ENCODE results near the gene PAF1. TPM values are rescaled to one million over a fixed set of nuclear protein-coding genes. Genes with fewer than 3 reads are reported as not detected.

Gene PAF1
- total and polyA plus RNA-seq, 2 of the 13 experiments (the other 11 are each of a cell fraction or from before 2014, with no cell fraction given): 30.2 to 31.1 TPM

- CTCF ChIA-PET (ENCODE audit: low intra/inter-chr PET ratio, low total read pairs): interaction anchor here (5.1 kb wide), 1 partner anchor 13 kb away, joined by 127 read pairs; no protein-coding TSS in a partner anchor
- POLR2A ChIA-PET: interaction anchor here (0.9 to 2.3 kb wide), 8 partner anchors 10 to 33 kb away, joined by 3 to 123 read pairs (median 29); partner anchors contain the start of genes MED29, PAF1 and RPS16
- peak overlapping the region; percentile 96 for H3K4me2 ChIP-seq (ENCODE audit: low read depth, low read length)
- peak overlapping the region; percentile 83 for H3K9ac ChIP-seq (ENCODE audit: insufficient read depth, low read depth, low read length)
- WGBS (ENCODE audit: low lambda C conversion rate): 0% methylated on average over 1 of the region's 1 CpG
- no TSS peak for BruUV-seq (replicated peaks)
- H3K27me3 ChIP-seq (ENCODE audit: control insufficient read depth in 1 of 2, insufficient read depth in 2 of 2, low read length in 2 of 2): no peaks in the 10 kb centered on the region; a peak in 1 of 5 replicates
- H3K36me3 ChIP-seq (replicated peaks in 1 of 2; ENCODE audit: control insufficient read depth in 1 of 2, insufficient read depth in 2 of 2, low read length in 2 of 2): peaks cover 0 to 5% of the 10 kb centered on the region in 2 experiments; a peak in 1 of 5 replicates
- H3K9me3 ChIP-seq (ENCODE audit: low read length): no peaks in the 10 kb centered on the region
- H3K4me3 ChIP-seq (replicated peaks in 1 of 3; ENCODE audit: insufficient read depth in 1 of 3, low read depth in 2 of 3, low read length in 3 of 3): peak overlapping the region; percentile 70 to 98 (median 97)
- no peak overlapping the region for H2AFZ ChIP-seq (ENCODE audit: low read length)
- FAIRE-seq (no peak), DNase-seq (ENCODE audit: low spot score) (no peak), ATAC-seq (no peak)
- H3K4me1 ChIP-seq (ENCODE audit: insufficient read depth, low read length): peaks cover 54% of the 10 kb centered on the region
- peak overlapping the region; percentile 81 for H3K27ac ChIP-seq (ENCODE audit: extremely low read length, insufficient read depth, low read length)
- peaks cover 39% of the 10 kb centered on the region for H3K79me2 ChIP-seq (ENCODE audit: insufficient read depth, low read length)
- in situ Hi-C loops (cut with HindIII; ENCODE audit: extremely low pct_ligation_motif_present, low pct_unique_long_range_greater_than_20kb): no loop called here
- TF ChIP-seq ZBTB7A (CRISPR knock-in tag; IDR thresholded peaks at IDR 0.05): no peak
- TF ChIP-seq ZNF136 (CRISPR knock-in tag; IDR thresholded peaks at IDR 0.05; ENCODE audit: low read depth): no peak
- TF ChIP-seq ZNF557 (CRISPR knock-in tag; IDR thresholded peaks at IDR 0.05): 0 out of 2 replicates have a peak, but pooled peaks have one; percentile 9
- no peak for TF ChIP-seq ZUFSP (CRISPR knock-in tag; IDR thresholded peaks at IDR 0.05; ENCODE audit: borderline replicate concordance)
- 0 out of 2 replicates have a peak, but pooled peaks have one; percentile 28 for TF ChIP-seq FOXC1 (CRISPR knock-in tag; IDR thresholded peaks at IDR 0.05; ENCODE audit: borderline replicate concordance)
- TF ChIP-seq ZNF317 (CRISPR knock-in tag; IDR thresholded peaks at IDR 0.05): 0 out of 2 replicates have a peak, but pooled peaks have one; percentile 25
- no peak for TF ChIP-seq ZNF713 (CRISPR knock-in tag; IDR thresholded peaks at IDR 0.05)
- TF ChIP-seq CBX5 (CRISPR knock-in tag; IDR thresholded peaks at IDR 0.05; ENCODE audit: borderline replicate concordance): no peak
- intact Hi-C loops (cut with micrococcal nuclease; ENCODE audit: unreplicated experiment): loop anchor here (1.0 to 10.0 kb wide), 5 partner anchors 9 to 288 kb away; partner anchors contain the start of genes EID2B and SAMD4B
- H4K20me1 ChIP-seq (ENCODE audit: insufficient read depth, low read length): peaks cover 20% of the 10 kb centered on the region; the same call in 1 of the 2 replicates
Observed at GRCh38 chr19:39410831-39411080, 19.9 kb upstream of the PAF1 start.

All from HepG2 (cell line).